Skeletal muscle satellite cell (primary cell): ENCODE results near the gene ZNF180. TPM values are rescaled to one million over a fixed set of nuclear protein-coding genes. Genes with fewer than 3 reads are reported as not detected.
"Not testable (repeated sequence)": the region's sequence is repeated elsewhere in the genome, so short reads cannot be mapped to it uniquely, and the experiment has no call there.

Experiments used
- H3K27me3 ChIP-seq: 2 replicates; pipeline ENCODE4 v1.7.0; 2013; ENCODE audit warnings: low read length; ENCODE audit not compliant: control insufficient read depth, insufficient read depth
- H3K36me3 ChIP-seq: 2 replicates; pipeline ENCODE4 v1.7.0; 2013; ENCODE audit warnings: mild to moderate bottlenecking, control low read depth, low read length; ENCODE audit not compliant: insufficient read depth
- H3K4me1 ChIP-seq: 2 replicates; pipeline ENCODE4 v1.7.0; 2013; ENCODE audit warnings: low read length; ENCODE audit not compliant: control insufficient read depth, insufficient read depth
- H3K4me2 ChIP-seq: 2 replicates; pipeline ENCODE4 v1.7.0; 2013; ENCODE audit warnings: mild to moderate bottlenecking, low read length
- H3K4me3 ChIP-seq: 2 replicates; pipeline ENCODE4 v1.7.0; 2013; ENCODE audit warnings: low read length
- H3K9ac ChIP-seq: 2 replicates; pipeline ENCODE4 v1.7.0; 2013; ENCODE audit warnings: mild to moderate bottlenecking, low read depth, low read length, moderate library complexity
- H3K9me3 ChIP-seq: replicated peaks from 2 replicates; pipeline ENCODE4 v1.7.0; 2013; ENCODE audit warnings: mild to moderate bottlenecking, control low read depth, low read length
- total RNA-seq: library from RNA; depleted of rRNA; stranded (reverse); fragments of >200 nt; gene quantifications from 2 replicates; pipeline ENCODE4 v1.2.3, GENCODE V29; 2012; rRNA removed

The ZNF180 gene
- 5.8 and 8.7 TPM in 2 replicates for total RNA-seq

DNA sequence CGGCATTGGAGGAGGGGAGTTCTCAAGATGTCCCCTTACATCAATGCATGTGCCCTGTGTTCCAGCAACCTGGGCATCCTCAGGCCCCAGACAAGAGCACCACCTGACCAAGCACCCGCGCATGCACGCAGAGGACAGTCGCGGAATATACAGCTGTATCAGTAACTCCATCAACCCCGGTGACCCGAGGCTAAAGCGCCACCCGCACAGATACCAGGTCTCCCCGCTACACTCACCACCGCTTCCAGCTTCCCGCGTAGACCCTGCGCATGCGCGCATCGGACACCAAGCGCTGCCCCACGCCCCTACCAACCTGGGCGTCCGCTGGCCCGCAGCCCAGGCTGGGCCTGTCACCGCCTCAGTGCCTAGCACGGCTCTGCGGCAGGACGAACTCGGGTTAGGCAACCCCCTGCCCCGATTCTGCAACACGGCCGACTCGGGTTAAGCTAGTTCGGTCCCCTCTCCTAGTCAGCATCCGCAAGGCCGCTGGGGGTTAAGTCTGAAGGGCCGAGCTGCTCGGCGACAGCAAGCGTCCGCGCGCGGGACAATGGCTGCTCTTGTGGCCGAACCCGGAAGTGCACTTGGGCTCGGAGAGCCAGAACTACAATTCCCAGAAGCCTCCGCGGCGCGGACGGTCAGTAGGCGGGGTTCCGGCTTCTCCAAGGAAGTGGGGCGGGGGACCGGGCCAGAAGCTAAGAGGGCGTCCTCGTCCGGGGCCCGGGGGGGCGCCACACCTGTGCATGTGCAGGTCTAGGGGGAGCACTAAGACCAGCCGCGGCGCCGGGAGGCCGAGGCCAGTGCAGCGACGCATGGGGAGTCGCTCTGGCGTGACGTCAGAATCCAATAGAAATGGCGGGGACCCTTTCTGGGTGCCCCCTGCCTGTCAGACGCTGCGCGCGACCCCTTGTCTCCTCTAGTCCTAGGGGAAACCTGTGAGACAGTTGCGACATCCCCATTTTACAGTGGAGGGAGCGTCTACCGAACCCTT is at the start of gene ZNF180:
TSS of gene ZNF180 (minus strand) at position 561 of the 988 bp plus-strand sequence. CDS start 3,188 bp downstream, outside the sequence.
- Histone ChIP-seq H3K36me3 (peaks cover 20% of the 10 kb centered on the region), H3K4me3 (peak within 1 kb of the TSS; percentile 86), H3K4me1 (peaks cover 9% of the 10 kb centered on the region), H3K9me3 (peaks cover 4% of the 10 kb centered on the region), H3K4me2 (peak within 1 kb of the TSS; percentile 91), H3K27me3 (peaks cover 4% of the 10 kb centered on the region), H3K9ac (peak within 1 kb of the TSS; percentile 85)

DNA sequence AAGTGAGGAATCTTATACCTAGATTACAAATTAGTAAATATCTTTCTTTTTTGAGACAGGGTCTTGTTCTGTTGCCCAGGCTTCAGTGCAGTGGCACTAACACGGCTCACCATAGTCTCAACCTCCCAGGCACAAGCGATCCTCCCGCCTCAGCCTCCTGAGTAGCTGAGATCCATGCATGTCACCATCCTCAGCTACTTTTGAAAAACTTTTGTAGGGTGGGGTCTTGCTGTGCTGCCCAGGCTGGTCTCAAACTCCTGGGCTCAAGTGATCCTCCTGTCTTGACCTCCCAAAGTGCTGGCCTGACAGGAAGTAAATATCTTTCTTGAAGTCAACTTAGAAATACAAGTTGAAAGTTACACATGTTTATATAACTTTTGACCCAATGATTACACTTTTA is 49.2 kb upstream of the ZNF180 start:
- no peak overlapping the region for H3K4me3 ChIP-seq
- no peaks in the 10 kb centered on the region for H3K36me3 ChIP-seq
- H3K4me2 ChIP-seq: no peak overlapping the region
- H3K9me3 ChIP-seq: no peaks in the 10 kb centered on the region
- H3K9ac ChIP-seq: no peak overlapping the region
- H3K27me3 ChIP-seq: no peaks in the 10 kb centered on the region
- no peaks in the 10 kb centered on the region for H3K4me1 ChIP-seq

DNA sequence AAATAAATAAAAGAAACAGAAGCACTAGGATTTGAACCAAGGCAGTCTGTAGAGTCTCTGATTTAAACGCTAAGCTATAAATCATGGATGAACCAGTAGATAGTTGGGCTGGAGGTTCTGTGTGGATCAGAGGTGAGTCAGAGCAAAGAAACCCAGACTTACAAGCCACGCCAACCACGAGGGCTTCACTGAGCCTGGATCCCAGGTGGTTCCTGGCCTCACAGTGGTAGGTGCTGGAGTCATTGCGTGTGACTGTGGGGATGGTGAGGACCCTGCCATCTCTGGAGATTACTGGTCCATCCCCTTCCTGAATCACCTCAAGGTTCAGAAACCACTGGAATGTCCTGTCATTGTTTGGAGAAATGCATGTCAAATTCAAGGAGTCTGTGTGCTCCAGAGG is 48.4 kb upstream of the ZNF180 start:
- Histone ChIP-seq H3K36me3 (no peaks in the 10 kb centered on the region), H3K9me3 (no peaks in the 10 kb centered on the region), H3K4me3 (no peak overlapping the region), H3K27me3 (peaks cover 7% of the 10 kb centered on the region), H3K9ac (no peak overlapping the region), H3K4me1 (no peaks in the 10 kb centered on the region), H3K4me2 (no peak overlapping the region)

GRCh38 chr19:44544031-44544430 is 43.7 kb upstream of the ZNF180 start:
- H3K36me3 ChIP-seq: no peaks in the 10 kb centered on the region
- no peak overlapping the region for H3K4me3 ChIP-seq
- H3K9ac ChIP-seq: no peak overlapping the region
- H3K4me2 ChIP-seq: no peak overlapping the region
- no peaks in the 10 kb centered on the region for H3K9me3 ChIP-seq
- H3K4me1 ChIP-seq: no peaks in the 10 kb centered on the region
- peaks cover 16% of the 10 kb centered on the region for H3K27me3 ChIP-seq

GRCh38 chr19:44542671-44543070 is 42.3 kb upstream of the ZNF180 start:
- Histone ChIP-seq H3K9ac (no peak overlapping the region), H3K9me3 (no peaks in the 10 kb centered on the region), H3K4me2 (no peak overlapping the region), H3K27me3 (peaks cover 16% of the 10 kb centered on the region), H3K36me3 (no peaks in the 10 kb centered on the region), H3K4me1 (no peaks in the 10 kb centered on the region), H3K4me3 (no peak overlapping the region)

DNA sequence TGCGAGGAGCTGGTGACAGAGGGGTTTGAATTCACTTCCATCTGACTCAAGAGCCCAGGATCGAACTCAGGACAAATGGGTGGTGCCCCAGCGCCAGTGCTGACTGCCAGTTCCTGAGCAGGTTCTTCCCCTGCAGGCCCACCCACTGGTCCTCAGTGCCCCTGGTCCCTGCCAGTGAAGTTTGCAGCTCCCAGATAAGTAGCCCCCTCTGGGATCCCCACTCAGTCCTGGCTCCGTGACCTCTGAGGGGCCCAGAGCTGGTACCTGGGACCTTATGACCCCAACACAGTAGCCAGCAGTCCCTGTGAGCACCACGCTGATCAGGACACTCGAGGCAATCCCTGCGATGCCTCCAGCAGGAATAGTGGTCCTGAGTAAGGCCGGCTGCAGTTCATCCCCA is 40.4 kb upstream of the ZNF180 start:
- Histone ChIP-seq H3K4me3 (no peak overlapping the region), H3K36me3 (no peaks in the 10 kb centered on the region), H3K4me2 (no peak overlapping the region), H3K9ac (no peak overlapping the region), H3K4me1 (no peaks in the 10 kb centered on the region), H3K27me3 (peaks cover 23% of the 10 kb centered on the region), H3K9me3 (no peaks in the 10 kb centered on the region)

GRCh38 chr19:44539991-44540390 is 39.7 kb upstream of the ZNF180 start:
- no peak overlapping the region for H3K4me3 ChIP-seq
- H3K27me3 ChIP-seq: peaks cover 25% of the 10 kb centered on the region
- no peak overlapping the region for H3K4me2 ChIP-seq
- no peaks in the 10 kb centered on the region for H3K4me1 ChIP-seq
- no peak overlapping the region for H3K9ac ChIP-seq
- H3K36me3 ChIP-seq: no peaks in the 10 kb centered on the region
- no peaks in the 10 kb centered on the region for H3K9me3 ChIP-seq

GRCh38 chr19:44539236-44539826 is 39.0 kb upstream of the ZNF180 start:
- H3K4me3 ChIP-seq: no peak overlapping the region
- H3K4me2 ChIP-seq: no peak overlapping the region
- no peaks in the 10 kb centered on the region for H3K9me3 ChIP-seq
- no peaks in the 10 kb centered on the region for H3K36me3 ChIP-seq
- H3K4me1 ChIP-seq: no peaks in the 10 kb centered on the region
- no peak overlapping the region for H3K9ac ChIP-seq
- peaks cover 25% of the 10 kb centered on the region for H3K27me3 ChIP-seq

DNA sequence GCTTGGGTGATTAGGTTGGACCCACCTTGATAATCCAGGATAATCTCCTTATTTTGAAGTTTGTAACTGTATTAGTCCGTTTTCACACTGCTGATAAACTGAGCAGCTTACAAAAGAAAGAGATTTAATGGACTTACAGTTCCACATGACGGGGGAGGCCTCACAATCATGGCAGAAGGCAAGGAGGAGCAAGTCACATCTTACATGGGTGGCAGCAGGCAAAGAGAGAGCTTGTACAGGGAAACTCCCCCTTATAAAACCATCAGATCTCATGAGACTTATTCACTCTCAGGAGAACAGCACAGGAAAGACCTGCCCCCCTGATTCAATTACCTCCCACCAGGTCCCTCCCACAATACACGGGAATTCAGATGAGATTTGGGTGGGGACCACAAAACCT is 35.0 kb upstream of the ZNF180 start:
- not testable (repeated sequence) for H3K36me3 ChIP-seq, H3K4me2 ChIP-seq, H3K4me1 ChIP-seq, H3K9ac ChIP-seq, H3K4me3 ChIP-seq, H3K9me3 ChIP-seq
- peaks cover 19% of the 10 kb centered on the region for H3K27me3 ChIP-seq

DNA sequence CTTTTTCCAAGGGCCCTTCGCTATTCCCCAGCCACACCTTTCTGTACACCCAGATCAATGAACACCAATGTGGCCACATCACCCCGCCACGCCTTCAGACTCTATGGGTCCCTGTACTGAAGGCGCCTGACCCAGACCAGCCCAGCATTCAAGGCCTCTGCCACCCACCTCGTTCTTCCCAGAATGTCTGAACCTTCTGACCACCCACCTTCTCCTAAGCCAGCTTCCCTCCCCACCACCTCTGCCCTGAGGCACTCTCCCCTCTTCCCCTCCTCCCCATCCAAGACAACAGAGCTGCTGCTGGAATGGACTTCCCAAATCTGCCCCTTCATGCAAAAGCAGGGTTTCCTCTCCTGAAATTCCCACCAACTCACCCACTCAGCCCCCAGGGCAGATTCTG is 32.5 kb upstream of the ZNF180 start:
- no peaks in the 10 kb centered on the region for H3K9me3 ChIP-seq
- H3K27me3 ChIP-seq: peaks cover 22% of the 10 kb centered on the region
- H3K4me2 ChIP-seq: no peak overlapping the region
- H3K4me3 ChIP-seq: no peak overlapping the region
- H3K36me3 ChIP-seq: no peaks in the 10 kb centered on the region
- no peaks in the 10 kb centered on the region for H3K4me1 ChIP-seq
- no peak overlapping the region for H3K9ac ChIP-seq

DNA sequence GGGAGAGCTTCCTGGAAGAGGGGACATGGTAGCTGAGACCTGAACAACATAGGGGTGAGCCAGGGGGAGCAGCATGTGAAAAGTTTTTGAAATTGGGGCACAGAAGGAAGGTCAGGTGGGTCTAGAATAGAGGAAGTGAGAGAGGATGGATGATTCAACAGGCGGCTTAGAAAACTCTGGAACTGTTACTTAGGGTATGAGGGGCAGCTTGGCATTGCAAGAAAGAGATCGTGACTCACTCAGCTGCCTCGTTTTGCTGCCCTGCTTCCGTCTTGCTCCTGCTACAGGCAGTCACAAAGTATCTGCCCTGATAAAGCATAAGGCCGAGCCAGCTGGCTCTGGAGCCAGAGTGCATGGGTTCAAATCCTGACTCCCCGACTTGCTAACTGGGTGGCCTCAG is 30.5 kb upstream of the ZNF180 start:
- Histone ChIP-seq H3K4me3 (no peak overlapping the region), H3K36me3 (no peaks in the 10 kb centered on the region), H3K4me2 (no peak overlapping the region), H3K9me3 (no peaks in the 10 kb centered on the region), H3K4me1 (no peaks in the 10 kb centered on the region), H3K27me3 (peaks cover 18% of the 10 kb centered on the region), H3K9ac (no peak overlapping the region)
